ENCODE results near the gene CYP4V2.

The CYP4V2 gene

DNA sequence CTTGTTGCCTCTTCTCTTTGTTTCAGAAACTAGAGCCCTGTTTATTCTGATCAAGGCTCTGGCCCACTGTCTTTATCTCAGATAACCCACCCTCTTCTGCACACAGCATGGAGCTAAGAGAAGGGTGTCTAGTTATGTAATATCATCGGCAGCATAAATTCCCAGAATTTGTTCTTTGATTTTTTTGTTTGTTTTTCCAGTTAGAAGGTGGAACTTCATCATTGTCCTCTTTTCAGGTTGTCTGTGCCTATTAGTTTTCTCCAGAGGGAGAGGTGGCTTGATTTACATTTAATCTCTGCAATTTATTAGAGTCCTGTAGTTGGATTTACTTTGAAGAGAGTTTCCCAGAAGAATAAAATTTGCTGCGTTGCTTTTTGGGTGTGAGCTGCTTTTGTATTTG is 59.4 kb downstream of the CYP4V2 start:
- Histone ChIP-seq H3K36me3 (ENCODE audit: insufficient read depth, low read length) (no peaks in the 10 kb centered on the region), H3K9me3 (ENCODE audit: control insufficient read depth, insufficient read depth, low read length) (no peaks in the 10 kb centered on the region), H3K9ac (ENCODE audit: low read depth, low read length) (no peak overlapping the region; the same call in 1 of the 2 replicates), H3K4me1 (ENCODE audit: insufficient read depth, low read length) (peaks cover 28% of the 10 kb centered on the region)

DNA sequence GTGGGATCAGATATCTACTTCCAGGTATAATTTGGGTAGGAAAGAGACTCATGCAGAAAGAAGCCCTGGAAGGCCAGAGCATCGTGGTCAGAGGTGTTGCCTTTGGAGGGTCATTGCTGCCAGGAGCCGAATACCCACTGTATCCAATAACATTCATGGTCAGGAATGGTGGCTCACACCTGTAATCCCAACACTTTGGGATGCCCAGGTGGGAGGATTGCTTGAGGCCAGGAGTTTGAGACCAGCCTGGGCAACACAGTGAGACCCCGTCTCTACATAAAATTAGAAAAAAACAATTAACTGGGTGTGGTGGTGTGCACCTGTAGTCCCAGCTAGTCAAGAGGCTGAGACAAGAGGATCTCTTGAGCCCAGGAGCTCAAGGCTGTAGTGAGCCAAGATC is 63.8 kb downstream of the CYP4V2 start:
- Histone ChIP-seq H3K4me1 (ENCODE audit: insufficient read depth, low read length) (peaks cover 18% of the 10 kb centered on the region), H3K36me3 (ENCODE audit: insufficient read depth, low read length) (no peaks in the 10 kb centered on the region), H3K9me3 (ENCODE audit: control insufficient read depth, insufficient read depth, low read length) (peaks cover 3% of the 10 kb centered on the region), H3K9ac (ENCODE audit: low read depth, low read length) (no peak overlapping the region)

DNA sequence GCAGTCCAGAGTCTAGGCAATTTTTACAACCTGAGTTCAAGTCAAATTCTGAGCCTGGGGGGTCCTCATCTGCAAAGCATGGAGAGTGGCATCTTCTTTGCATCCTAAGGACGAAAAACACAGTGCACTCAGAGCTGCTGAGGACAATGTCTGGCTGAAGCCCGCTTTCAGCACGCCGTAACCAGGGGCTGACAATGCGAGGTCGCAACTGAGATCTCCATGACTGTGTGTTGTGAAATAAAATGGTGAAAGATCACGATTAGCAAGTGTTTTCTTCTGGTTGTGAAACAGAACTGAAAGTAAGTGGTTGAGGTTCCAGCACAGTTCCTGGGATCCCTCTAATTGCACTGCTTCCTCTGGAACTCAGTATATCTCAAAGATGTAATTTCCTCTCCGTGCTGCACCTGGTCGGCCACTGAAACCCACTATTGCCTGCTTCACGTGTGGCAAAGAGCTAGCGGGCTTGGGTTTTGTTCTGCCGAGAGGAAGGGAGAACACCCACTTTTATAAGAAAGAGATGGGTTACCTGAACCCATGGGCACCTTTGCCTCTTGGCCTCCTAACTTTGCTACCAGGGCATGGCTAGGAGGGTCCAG is 66.9 kb downstream of the CYP4V2 start:
- no peaks in the 10 kb centered on the region for H3K4me1 ChIP-seq (ENCODE audit: insufficient read depth, low read length)
- H3K36me3 ChIP-seq (ENCODE audit: insufficient read depth, low read length): no peaks in the 10 kb centered on the region
- no peak overlapping the region for H3K9ac ChIP-seq (ENCODE audit: low read depth, low read length)
- H3K9me3 ChIP-seq (ENCODE audit: control insufficient read depth, insufficient read depth, low read length): peaks cover 3% of the 10 kb centered on the region

- Histone ChIP-seq H3K9me3 (ENCODE audit: control insufficient read depth, insufficient read depth, low read length) (peaks cover 3% of the 10 kb centered on the region), H3K4me1 (ENCODE audit: insufficient read depth, low read length) (peaks cover 9% of the 10 kb centered on the region; the same call in 1 of the 2 replicates), H3K36me3 (ENCODE audit: insufficient read depth, low read length) (no peaks in the 10 kb centered on the region), H3K9ac (ENCODE audit: low read depth, low read length) (no peak overlapping the region)
Measured at GRCh38 chr4:186260117-186260503, 68.7 kb downstream of the CYP4V2 start.

Measured in ES-I3 (cell line).